Measurements from ENCODE around the gene SCN2B.

GRCh38 chr11:118217575-118217974, 41.1 kb upstream of the SCN2B start:
- no peak for TF ChIP-seq POLR2AphosphoS5 (IDR thresholded peaks at IDR 0.05)
- no peak for TF ChIP-seq REST (IDR thresholded peaks at IDR 0.05; ENCODE audit: borderline replicate concordance)
- no peak for TF ChIP-seq CTCF (IDR thresholded peaks at IDR 0.05; ENCODE audit: poor library complexity, severe bottlenecking)
- TF ChIP-seq EZH2 (IDR thresholded peaks at IDR 0.05; ENCODE audit: borderline replicate concordance, insufficient read depth, low read length, poor library complexity, severe bottlenecking) = no peak
- TF ChIP-seq SMC3 (conservative IDR thresholded peaks at IDR 0.05; ENCODE audit: poor library complexity) = no peak
- no peak for TF ChIP-seq RAD21 (conservative IDR thresholded peaks at IDR 0.05)
- no peak for TF ChIP-seq EP300 (conservative IDR thresholded peaks at IDR 0.05; ENCODE audit: poor library complexity, severe bottlenecking)
- no peak for TF ChIP-seq TAF1 (IDR thresholded peaks at IDR 0.05; ENCODE audit: low read depth)
- no peak for TF ChIP-seq MXI1 (conservative IDR thresholded peaks at IDR 0.05; ENCODE audit: poor library complexity, severe bottlenecking)

Data from neural cell (in vitro differentiated cells).